Skin of body (tissue), 2 donors: Measurements from ENCODE around the gene ZFYVE1. TPM values are rescaled to one million over a fixed set of nuclear protein-coding genes. Genes with fewer than 3 reads are reported as not detected.
A peak's percentile ranks its signal among the peaks of the same experiment; 100 is the strongest.
"Not testable (repeated sequence)": the region's sequence is repeated elsewhere in the genome, so short reads cannot be mapped to it uniquely, and the experiment has no call there.

Experiments used
- DNase-seq: peaks from one replicate; lab custom pipeline; 2025; lab: John Stamatoyannopoulos, UW
- total RNA-seq: library from RNA; depleted of rRNA; stranded (reverse); fragments of >200 nt; gene quantifications from one replicate; pipeline ENCODE4 v1.2.3, GENCODE V29; 2014

Gene ZFYVE1
- 11.4 TPM for total RNA-seq

- peak; percentile 98 for DNase-seq
These were observed at the start of gene ZFYVE1 for GRCh38 chr14:73026845-73027542. Gene ZFYVE1 (minus strand): TSS chr14:73027106. CDS start chr14:73024508, 2,598 bp downstream.

- DNase-seq = no peak
These were observed 42.7 kb upstream of the ZFYVE1 start for GRCh38 chr14:73069585-73069984.

- DNase-seq = no peak
These were observed 32.2 kb upstream of the ZFYVE1 start for GRCh38 chr14:73058922-73059673.

GRCh38 chr14:73058224-73058921 is 31.5 kb upstream of the ZFYVE1 start, which contains the start of gene RBM25:
Gene RBM25 (plus strand): TSS chr14:73058534. CDS start chr14:73071642, 13,108 bp downstream.
- peak; percentile 99 for DNase-seq

GRCh38 chr14:73057944-73058223 is 31.0 kb upstream of the ZFYVE1 start:
- no peak for DNase-seq

- no peak for DNase-seq
These were observed 28.3 kb upstream of the ZFYVE1 start for GRCh38 chr14:73055251-73055650.

GRCh38 chr14:73049428-73049827 is 22.5 kb upstream of the ZFYVE1 start:
- DNase-seq = no peak

GRCh38 chr14:73047808-73048207 is 20.9 kb upstream of the ZFYVE1 start:
- DNase-seq = no peak

GRCh38 chr14:73036706-73037450 is 10.0 kb upstream of the ZFYVE1 start:
- DNase-seq = not testable (repeated sequence)

GRCh38 chr14:73027984-73028383 is 1.1 kb upstream of the ZFYVE1 start:
- DNase-seq = no peak

GRCh38 chr14:73027546-73027945 is 640 bp upstream of the ZFYVE1 start:
- no peak for DNase-seq

- DNase-seq = no peak
These were observed 562 bp downstream of the ZFYVE1 start for GRCh38 chr14:73026243-73026844.

GRCh38 chr14:73025544-73025943 is 1.4 kb downstream of the ZFYVE1 start:
- no peak for DNase-seq

GRCh38 chr14:73022051-73022450 is 4.9 kb downstream of the ZFYVE1 start:
- no peak for DNase-seq

GRCh38 chr14:73016011-73016410 is 10.9 kb downstream of the ZFYVE1 start:
- DNase-seq = not testable (repeated sequence)

GRCh38 chr14:73015552-73015951 is 11.4 kb downstream of the ZFYVE1 start:
- DNase-seq = not testable (repeated sequence)

- DNase-seq = no peak
These were observed 12.8 kb downstream of the ZFYVE1 start for GRCh38 chr14:73014105-73014504.

- not testable (repeated sequence) for DNase-seq
These were observed 15.7 kb downstream of the ZFYVE1 start for GRCh38 chr14:73011189-73011588.

GRCh38 chr14:73008501-73008900 is 18.4 kb downstream of the ZFYVE1 start:
- peak; percentile 36 for DNase-seq

GRCh38 chr14:73007835-73008234 is 19.1 kb downstream of the ZFYVE1 start:
- no peak for DNase-seq

GRCh38 chr14:73004641-73005040 is 22.3 kb downstream of the ZFYVE1 start:
- DNase-seq = not testable (repeated sequence)
